Vagina (tissue), 2 donors: ENCODE results near the gene COPG1. TPM values are rescaled to one million over a fixed set of nuclear protein-coding genes. Genes with fewer than 3 reads are reported as not detected.
A peak's percentile ranks its signal among the peaks of the same experiment; 100 is the strongest.

Experiments used
- DNase-seq, 2 donors: peaks; one replicate each; pipeline ENCODE4 v3.0.0-alpha.2; 2017; ENCODE audit errors: extremely low spot score in 2 of 2
- H3K27ac ChIP-seq: fragments of 200-600 bp; sonication (generic); one replicate; pipeline ENCODE4 v1.5.1; 2019
- H3K27me3 ChIP-seq: fragments of 200-600 bp; sonication (generic); one replicate; pipeline ENCODE4 v1.5.1; 2019
- H3K36me3 ChIP-seq, 2 donors: fragments of 200-600 bp; sonication (generic); one replicate each; pipeline ENCODE4 v1.5.1; 2017 to 2019
- H3K4me1 ChIP-seq: fragments of 200-600 bp; sonication (generic); one replicate; pipeline ENCODE4 v1.5.1; 2019
- H3K4me3 ChIP-seq, 2 donors: fragments of 200-600 bp; sonication (generic); 1 replicate in 1 of 2; 2 replicates in 1 of 2; pipeline ENCODE4 v1.5.1; 2016 to 2019
- H3K9me3 ChIP-seq: fragments of 200-600 bp; sonication (generic); one replicate; pipeline ENCODE4 v1.5.1; 2019
- CTCF ChIP-seq, 3 experiments: fragments of 450-650 bp in 2 of 3; fragments of 200-600 bp in 1 of 3; sonication (generic) in 1 of 3; IDR thresholded peaks; one replicate each; pipeline ENCODE4 v1.5.1; 2017 to 2019; ENCODE audit warnings: antibody characterized with exemption in 3 of 3, mild to moderate bottlenecking in 2 of 3, moderate library complexity in 2 of 3
- POLR2A ChIP-seq, 2 donors: fragments of 450-650 bp; IDR thresholded peaks; one replicate each; pipeline ENCODE4 v1.6.1; 2017; ENCODE audit warnings: antibody characterized with exemption in 2 of 2, mild to moderate bottlenecking in 2 of 2, moderate library complexity in 2 of 2
- POLR2AphosphoS5 ChIP-seq, 2 donors: sonication (generic); formaldehyde crosslinking; IDR thresholded peaks; one replicate each; pipeline ENCODE4 v1.9.0; 2017; ENCODE audit warnings: antibody characterized with exemption in 2 of 2, mild to moderate bottlenecking in 2 of 2, low read depth in 1 of 2; ENCODE audit not compliant: insufficient read depth in 1 of 2
- intact Hi-C: fragments of 100-400 bp; cut with DNase I; formaldehyde crosslinking; loops from one replicate; pipeline ENCODE4 v1.15.1; 2023
- total RNA-seq: library from RNA; depleted of rRNA; stranded (reverse); fragments of >200 nt; gene quantifications from one replicate; pipeline ENCODE4 v1.2.3, GENCODE V29; 2016

The COPG1 gene
- total RNA-seq, 1 donor from 2014 or later, result 76.4 TPM

DNA sequence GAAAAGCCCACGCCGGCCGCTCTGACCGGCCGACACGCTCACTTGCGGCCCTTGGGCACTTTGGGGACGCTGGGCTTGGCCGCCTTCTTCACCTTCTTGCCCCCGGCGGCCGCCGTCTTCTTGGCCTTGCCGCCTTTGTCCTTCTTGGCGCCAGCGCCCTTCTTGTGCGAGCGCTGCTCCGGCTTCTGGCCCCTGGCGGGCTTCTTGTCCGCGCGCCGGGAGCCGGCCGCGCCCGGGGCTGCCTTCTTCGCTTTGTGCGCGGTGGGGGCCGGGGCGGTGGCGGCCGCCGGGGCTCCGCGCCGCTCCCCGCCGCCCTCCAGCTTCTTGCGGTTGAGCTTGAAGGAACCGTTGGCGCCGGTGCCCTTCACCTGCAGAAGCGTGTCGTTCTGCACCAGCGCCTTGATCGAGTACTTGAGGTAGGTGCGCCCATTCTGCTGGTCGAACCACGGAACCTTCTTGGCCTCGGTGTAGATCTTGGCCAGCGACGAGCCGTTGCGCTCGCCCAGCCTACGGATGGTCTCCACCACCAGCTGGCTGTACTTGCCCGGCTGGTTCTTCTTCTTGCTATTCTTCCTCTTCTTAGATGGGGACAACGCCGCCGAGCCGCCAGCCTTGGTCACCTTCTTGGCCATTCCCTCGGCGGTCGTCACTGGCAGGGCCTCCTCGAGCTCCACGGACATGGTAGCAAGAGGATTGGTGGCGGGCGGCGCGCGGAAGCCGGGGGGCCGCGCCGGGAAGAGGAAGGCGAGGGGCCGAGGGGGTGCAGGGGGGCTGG lies 66.0 kb downstream of the COPG1 start:
- no peak for DNase-seq
- intact Hi-C loops, result loop anchor here (2.0 to 10.0 kb wide), 2 partner anchors 37 to 141 kb away; partner anchors contain the start of gene HMCES
- TF ChIP-seq POLR2A (IDR thresholded peaks at IDR 0.05), result no peak
- TF ChIP-seq POLR2AphosphoS5 (IDR thresholded peaks at IDR 0.05; ENCODE audit: insufficient read depth in 1 of 2, low read depth in 1 of 2), result peak in 1 of 2 donors; percentile 48
- Histone ChIP-seq H3K36me3 (peaks cover 0 to 3% of the 10 kb centered on the region in 2 donors), H3K27me3 (no peaks in the 10 kb centered on the region), H3K9me3 (no peaks in the 10 kb centered on the region), H3K27ac (peak overlapping the region; percentile 97), H3K4me1 (peaks cover 27% of the 10 kb centered on the region), H3K4me3 (peak overlapping the region; percentile 88 to 92)

DNA sequence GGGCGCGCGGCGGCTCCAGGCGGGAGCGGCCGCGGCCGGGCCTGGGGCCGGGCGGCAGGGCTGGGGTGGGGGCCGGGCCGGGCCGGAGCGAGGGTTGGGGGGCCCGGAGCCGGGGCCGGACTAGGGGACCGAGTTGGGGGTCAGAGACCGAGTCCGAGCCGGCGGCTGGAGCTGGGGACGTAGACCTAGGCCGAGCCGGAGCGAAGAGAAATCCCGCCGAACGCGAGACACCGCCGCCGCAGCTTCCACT lies 66.5 kb downstream of the COPG1 start:
- intact Hi-C loops, result loop anchor here (2.0 to 10.0 kb wide), 2 partner anchors 37 to 141 kb away; partner anchors contain the start of gene HMCES

DNA sequence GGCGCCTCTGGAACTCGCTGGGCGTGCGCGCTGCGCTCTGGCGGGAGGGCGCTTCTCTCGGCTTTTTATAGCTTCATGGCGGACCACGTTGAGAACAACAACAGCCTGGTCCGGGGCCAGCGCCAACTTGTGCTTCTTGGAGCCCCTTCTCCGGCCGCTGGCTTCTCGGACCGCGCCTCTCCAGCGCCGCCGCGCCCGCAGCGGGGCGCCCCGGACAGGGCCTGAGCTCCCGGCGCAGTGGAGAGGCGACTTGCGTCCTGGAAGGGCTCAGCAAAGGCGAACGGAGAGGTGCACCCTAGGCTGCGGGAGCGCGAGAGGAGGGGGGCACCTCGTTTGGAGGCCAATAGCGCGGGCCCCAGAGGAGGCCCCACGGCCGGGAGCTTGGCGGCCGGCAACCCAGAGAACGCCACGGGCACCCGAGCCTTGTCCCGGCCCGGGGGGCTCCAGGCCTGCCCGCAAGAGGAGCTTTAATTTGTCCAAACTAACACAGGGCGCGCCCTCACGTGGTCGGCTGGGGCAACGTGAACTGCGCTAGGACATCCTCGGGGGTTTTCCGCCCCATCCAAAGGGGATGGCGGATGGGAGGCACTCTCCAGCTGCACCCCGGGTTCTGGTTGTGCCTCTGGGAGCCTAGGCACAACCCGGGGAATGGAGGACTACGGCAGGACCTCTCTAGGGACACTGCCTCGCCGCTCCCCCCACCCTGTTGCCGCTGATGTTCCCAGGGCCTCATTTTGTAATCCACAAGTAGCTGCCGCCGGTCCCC lies 67.0 kb downstream of the COPG1 start:
- Histone ChIP-seq H3K9me3 (no peaks in the 10 kb centered on the region), H3K27ac (peak overlapping the region; percentile 97), H3K4me1 (peaks cover 23% of the 10 kb centered on the region), H3K4me3 (peak overlapping the region; percentile 88 to 92), H3K27me3 (no peaks in the 10 kb centered on the region), H3K36me3 (peaks cover 0 to 3% of the 10 kb centered on the region in 2 donors)
- TF ChIP-seq POLR2AphosphoS5 (IDR thresholded peaks at IDR 0.05; ENCODE audit: insufficient read depth in 1 of 2, low read depth in 1 of 2) (peak; percentile 61 to 99), CTCF (IDR thresholded peaks at IDR 0.05) (peak; percentile 21 to 77 (median 31)), POLR2A (IDR thresholded peaks at IDR 0.05) (peak in 1 of 2 donors; percentile 98)
- no peak for DNase-seq
- intact Hi-C loops, result loop anchor here (10.0 kb wide), 1 partner anchor 142 kb away; no protein-coding TSS in a partner anchor

More for the DNA sequence above, 66.5 kb downstream of the COPG1 start:
- no peak for DNase-seq
- H3K9me3 ChIP-seq, result no peaks in the 10 kb centered on the region
- TF ChIP-seq CTCF (IDR thresholded peaks at IDR 0.05), result no peak
- TF ChIP-seq POLR2A (IDR thresholded peaks at IDR 0.05), result no peak
- TF ChIP-seq POLR2AphosphoS5 (IDR thresholded peaks at IDR 0.05; ENCODE audit: insufficient read depth in 1 of 2, low read depth in 1 of 2), result no peak
- no peaks in the 10 kb centered on the region for H3K27me3 ChIP-seq
- peak overlapping the region; percentile 97 for H3K27ac ChIP-seq
- peak overlapping the region; percentile 88 to 92 for H3K4me3 ChIP-seq
- H3K4me1 ChIP-seq, result peaks cover 23% of the 10 kb centered on the region
- H3K36me3 ChIP-seq, result peaks cover 0 to 3% of the 10 kb centered on the region in 2 donors

DNA sequence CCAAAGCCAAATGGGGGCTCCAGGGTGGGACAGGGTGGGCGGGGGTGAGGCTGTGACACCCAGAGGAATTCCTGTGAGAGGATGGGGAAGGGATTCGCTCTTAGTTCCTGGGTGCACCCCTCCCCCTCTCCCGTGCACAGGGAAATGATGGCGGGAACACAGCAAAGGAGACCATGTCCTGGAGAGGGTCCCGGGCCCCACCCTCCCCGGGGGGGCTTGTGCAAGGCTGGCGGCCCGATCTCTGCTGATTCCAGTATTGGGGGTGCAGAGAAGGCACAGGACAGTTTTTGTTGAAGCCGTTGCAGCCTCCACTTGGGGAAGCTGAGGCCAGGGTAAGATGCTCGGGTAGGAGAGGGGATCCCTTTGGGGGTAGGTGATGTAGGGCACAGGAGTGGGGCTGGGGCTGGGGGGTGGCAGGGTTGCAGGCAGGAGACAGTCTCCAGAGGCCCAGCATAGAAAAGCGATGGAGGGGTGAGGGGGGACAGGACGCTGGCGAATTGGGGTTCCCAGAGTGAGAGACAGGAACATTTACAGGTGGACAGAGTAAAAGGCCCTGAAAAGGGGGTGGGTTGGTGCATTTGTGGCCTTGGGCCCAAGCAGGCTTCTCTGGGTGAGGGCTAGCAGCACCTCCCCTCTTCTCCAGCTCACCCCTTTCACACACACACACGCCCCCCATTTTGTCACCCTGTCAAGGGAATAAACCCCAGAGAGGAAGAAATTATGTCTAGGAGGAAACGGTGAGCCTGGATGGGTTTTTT lies 67.8 kb downstream of the COPG1 start:
- no peaks in the 10 kb centered on the region for H3K9me3 ChIP-seq
- H3K27me3 ChIP-seq, result no peaks in the 10 kb centered on the region
- peaks cover 0 to 3% of the 10 kb centered on the region in 2 donors for H3K36me3 ChIP-seq
- intact Hi-C loops, result loop anchor here (10.0 kb wide), 1 partner anchor 142 kb away; no protein-coding TSS in a partner anchor
- no peak for TF ChIP-seq CTCF (IDR thresholded peaks at IDR 0.05)
- peak overlapping the region; percentile 88 to 92 for H3K4me3 ChIP-seq
- peak overlapping the region; percentile 97 for H3K27ac ChIP-seq
- peaks cover 23% of the 10 kb centered on the region for H3K4me1 ChIP-seq
- DNase-seq, result no peak

DNA sequence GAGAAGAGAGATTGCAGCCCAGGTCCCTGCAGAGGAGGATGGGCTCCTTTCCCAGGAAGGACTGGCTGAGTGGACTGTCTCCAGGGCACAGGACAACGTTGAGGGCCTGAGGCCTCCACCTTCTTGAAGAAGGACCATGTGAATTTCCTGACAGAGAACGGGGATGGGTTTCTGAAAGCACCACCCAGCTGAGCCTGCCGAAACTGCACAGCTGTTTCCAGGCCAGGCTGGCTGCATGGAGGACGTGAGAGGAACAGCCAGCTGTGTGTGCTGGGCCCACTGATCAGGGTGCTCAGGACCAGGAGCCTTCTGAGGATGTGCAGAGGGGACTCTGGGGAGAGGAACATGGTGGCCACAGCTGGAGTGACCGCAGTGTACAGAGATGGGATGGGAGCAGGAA lies 68.4 kb downstream of the COPG1 start:
- no peaks in the 10 kb centered on the region for H3K27me3 ChIP-seq
- H3K9me3 ChIP-seq, result no peaks in the 10 kb centered on the region
- TF ChIP-seq POLR2A (IDR thresholded peaks at IDR 0.05), result no peak
- TF ChIP-seq POLR2AphosphoS5 (IDR thresholded peaks at IDR 0.05; ENCODE audit: insufficient read depth in 1 of 2, low read depth in 1 of 2), result no peak
- no peak for TF ChIP-seq CTCF (IDR thresholded peaks at IDR 0.05)
- H3K4me1 ChIP-seq, result peaks cover 23% of the 10 kb centered on the region
- DNase-seq, result no peak
- intact Hi-C loops, result loop anchor here (10.0 kb wide), 1 partner anchor 143 kb away; no protein-coding TSS in a partner anchor
- peak overlapping the region; percentile 97 for H3K27ac ChIP-seq
- peaks cover 0 to 3% of the 10 kb centered on the region in 2 donors for H3K36me3 ChIP-seq
- no peak overlapping the region for H3K4me3 ChIP-seq
